Endothelial cell of coronary artery (primary cell): Measurements from ENCODE around the gene NUDT6. TPM values are rescaled to one million over a fixed set of nuclear protein-coding genes. Genes with fewer than 3 reads are reported as not detected.

Source experiments
- total RNA-seq: library from RNA; depleted of rRNA; stranded (reverse); fragments of >200 nt; gene quantifications from 2 replicates; pipeline ENCODE4 v1.2.3, GENCODE V29; 2014

The NUDT6 gene, protein sequence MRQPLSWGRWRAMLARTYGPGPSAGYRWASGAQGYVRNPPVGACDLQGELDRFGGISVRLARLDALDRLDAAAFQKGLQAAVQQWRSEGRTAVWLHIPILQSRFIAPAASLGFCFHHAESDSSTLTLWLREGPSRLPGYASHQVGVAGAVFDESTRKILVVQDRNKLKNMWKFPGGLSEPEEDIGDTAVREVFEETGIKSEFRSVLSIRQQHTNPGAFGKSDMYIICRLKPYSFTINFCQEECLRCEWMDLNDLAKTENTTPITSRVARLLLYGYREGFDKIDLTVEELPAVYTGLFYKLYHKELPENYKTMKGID
- 5.0 and 5.7 TPM in 2 replicates for total RNA-seq

DNA sequence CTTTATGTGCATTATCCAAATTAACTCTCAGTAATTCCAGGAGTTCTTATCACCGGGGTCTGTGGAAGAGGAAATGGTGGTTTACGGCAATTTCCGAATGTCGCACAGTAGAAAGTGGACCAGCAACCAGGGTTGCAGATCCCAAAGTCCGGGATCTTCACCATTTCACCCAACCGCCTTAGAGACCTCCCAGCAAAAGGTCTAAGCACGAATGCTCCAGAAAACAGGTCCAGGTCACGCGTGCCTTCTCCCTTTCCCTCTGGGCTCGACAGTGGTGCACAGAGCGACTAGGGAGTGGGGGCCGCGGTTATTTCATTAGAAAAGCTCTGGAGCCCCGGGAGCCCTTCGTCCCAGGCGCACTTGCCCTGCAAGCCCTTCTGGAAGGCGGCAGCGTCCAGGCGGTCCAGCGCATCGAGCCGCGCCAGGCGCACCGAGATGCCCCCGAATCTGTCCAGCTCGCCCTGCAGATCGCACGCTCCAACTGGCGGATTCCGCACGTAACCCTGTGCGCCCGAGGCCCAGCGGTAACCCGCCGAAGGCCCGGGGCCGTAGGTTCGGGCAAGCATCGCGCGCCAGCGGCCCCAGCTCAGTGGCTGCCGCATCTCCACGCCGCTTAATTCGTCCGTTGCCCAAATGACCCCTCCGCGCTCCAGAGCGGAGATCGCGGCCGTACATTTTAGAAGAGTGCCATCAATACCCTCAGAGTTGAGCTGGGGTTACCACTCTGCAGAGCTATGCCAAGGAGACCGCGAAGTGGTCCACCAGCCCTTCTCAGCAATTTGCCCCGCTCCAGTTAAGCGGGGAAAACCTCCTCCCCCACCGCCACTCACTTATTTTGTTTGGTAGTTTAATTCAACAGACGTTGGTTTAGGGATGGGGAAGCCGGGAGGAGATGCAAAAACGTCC, at the start of gene NUDT6:
NUDT6 (minus strand) TSS at position 627 of the 906 bp plus-strand sequence; CDS start at position 602, 25 bp downstream.

Other genes starting within 250 kb of the NUDT6 start
- 4.0 and 4.7 TPM in 2 replicates for gene BBS12, start 189.9 kb downstream of the NUDT6 start, total RNA-seq
- gene FGF2, start 95.8 kb downstream of the NUDT6 start, total RNA-seq = 8.1 and 36.0 TPM in 2 replicates